HG03558 (cell line): ENCODE data around the gene CIAPIN1.
"Not testable (repeated sequence)": the region's sequence is repeated elsewhere in the genome, so short reads cannot be mapped to it uniquely, and the experiment has no call there.

Experiments used
- ATAC-seq: cut with Tn5 transposase; IDR thresholded peaks from one replicate; pipeline ENCODE4 v1.9.1; 2021; ENCODE audit warnings: moderate number of reproducible peaks; ENCODE audit not compliant: unreplicated experiment; ENCODE audit errors: extremely low read depth

Gene CIAPIN1

DNA sequence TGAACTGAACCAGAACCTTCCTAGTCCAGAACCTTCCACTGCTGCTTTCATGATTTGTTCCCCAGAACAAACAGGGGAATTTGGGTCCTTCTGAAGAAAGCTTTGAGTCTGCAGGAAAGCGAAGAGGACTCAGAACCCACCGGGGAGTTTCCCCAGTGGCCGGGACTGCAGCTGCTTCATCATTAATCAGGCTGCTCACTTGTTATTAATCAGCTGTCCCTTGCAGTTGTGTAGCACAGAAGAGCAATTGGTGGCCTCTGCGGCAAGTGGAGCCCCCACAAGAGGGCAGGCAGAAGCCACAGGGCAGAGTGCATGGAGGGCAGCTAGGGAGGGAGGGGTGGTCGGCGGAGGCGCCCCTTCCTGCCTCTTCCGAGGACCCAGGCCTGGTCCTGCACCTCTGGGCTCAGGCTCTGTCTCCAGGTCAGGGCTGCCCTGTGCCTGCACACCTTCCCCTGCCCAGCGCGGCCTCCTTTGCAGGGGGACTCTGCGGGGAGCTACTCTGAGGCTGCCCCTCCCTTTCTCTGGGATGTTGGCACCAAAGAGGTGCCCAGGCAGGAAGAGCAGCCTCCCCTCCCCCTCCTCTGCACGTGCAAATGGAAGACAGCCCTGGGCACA, 35.7 kb downstream of the CIAPIN1 start:
- ATAC-seq = no peak

DNA sequence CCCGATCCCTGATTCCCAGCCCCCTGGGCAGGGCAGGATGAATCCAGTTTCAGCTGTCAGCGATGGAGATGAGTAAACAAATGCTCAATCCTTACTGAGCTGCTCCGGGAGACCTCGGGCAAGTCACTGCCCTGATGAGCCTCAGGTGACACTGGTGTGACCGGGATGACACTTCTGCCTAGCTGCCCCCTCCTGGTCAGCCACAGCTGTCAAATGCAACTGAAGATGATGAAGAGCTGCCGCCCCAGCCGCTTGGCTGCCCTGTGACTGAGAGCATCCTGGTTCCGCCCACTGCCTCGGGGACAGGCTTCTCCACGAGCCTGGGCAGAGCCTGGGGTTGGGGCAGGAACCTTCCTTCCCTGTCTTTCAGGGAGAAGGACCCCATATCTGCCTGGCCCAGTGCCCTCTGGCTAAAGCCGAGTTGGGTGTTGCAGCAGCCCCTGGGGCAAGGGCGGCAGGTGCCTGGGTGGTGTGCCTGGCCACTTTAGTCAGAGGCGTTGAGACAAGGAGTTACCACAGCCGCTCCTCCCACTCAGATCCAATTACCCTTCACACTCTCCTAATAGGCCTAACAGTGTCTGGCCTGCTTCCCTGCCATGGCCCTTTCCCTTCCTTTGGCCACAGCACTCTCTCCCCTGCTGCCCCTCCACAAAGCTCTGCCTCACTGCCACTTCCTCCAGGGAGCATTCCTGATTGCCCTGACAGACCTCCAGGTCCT, 37.2 kb downstream of the CIAPIN1 start:
- ATAC-seq = no peak

DNA sequence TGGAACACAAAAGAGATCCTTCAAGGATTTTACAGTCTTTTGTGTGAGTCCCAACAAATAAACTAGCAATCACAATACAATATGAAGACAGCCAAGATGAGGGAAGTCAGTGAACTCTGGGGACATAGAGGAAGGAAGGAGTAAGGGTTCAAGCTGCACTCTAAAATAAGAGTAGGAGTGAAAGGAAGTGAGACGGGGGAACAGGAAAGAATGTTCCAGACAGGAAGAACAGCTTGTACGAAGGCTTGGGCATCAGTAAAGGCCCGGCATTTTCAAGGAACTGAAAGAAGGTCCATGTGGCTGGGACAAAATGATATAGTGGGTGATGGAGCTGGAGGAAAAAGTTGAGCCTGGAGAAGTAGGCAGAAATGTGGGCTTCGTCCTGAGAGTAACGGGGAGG, 38.1 kb downstream of the CIAPIN1 start:
- ATAC-seq = no peak

DNA sequence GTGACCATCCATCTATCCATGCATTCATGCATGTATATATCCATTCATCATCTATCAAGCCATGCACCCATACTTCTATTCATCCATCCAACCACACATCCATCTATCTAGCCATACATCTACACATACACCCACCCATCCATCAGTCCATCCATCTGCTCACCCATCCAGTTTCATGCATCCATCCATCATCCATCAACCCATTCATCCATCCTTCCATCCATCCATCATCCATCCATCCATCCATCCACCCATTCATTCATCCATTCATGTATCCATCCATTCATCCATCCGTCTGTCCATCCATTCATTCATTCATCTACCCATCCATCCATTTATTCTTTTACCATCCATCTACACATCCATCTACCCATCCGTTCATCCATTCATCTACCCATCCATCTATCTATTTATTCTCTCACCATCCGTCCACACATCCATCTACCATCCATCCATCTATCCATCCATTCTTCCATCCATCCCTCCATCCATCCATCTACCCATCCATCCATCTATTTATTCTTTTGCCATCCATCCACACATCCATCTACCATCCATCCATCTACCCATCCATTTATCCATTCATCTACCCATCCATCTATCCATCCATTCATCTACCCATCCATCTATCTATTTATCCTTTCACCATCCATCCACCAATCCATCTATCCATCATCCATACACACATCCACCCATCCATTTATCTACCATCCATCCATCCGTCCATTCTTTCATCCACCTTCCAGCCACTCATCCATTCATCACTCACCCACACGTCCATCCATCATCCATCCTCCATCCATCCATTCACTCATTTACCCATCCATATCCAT, 39.4 kb downstream of the CIAPIN1 start:
- ATAC-seq = no peak

DNA sequence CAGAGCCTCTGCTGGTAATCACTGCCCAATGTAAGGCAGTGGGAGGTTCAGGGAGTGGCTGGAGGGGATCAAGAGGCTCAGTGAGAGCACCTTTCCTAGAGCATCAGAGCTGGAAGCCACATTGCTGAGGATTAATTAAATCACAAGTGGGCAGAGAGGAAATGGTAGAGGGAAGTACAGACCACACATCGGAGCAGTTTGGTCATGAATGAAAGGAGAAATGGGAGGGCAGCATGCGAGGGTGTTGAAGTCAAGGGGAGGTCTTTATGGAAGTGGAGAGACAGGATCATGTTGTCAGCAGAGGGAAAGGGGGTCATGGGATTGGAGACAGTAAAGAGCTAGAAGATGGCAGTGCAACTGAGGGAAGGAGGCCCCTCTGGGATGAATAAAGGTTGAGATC, 40.3 kb downstream of the CIAPIN1 start:
- ATAC-seq = no peak

DNA sequence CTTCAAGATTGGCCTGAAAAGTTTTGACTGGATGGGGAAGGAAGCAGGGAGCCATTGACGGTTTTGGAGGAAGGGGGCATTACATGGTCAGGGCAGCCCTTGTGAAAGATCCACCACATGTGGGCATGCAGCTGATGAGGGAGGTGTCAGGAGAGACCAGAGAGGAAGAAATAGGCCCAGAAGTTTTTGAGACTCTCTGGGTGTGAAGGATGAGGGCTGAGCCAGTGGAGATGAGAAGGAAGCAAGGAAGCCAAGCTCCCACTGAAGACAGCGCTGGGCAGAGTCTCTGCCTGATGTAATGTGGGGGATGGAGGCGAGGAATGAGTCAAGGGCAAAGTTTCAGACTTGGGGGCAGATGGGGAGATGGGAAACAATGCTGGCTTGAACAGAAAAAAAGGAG, 42.1 kb downstream of the CIAPIN1 start:
- no peak for ATAC-seq

DNA sequence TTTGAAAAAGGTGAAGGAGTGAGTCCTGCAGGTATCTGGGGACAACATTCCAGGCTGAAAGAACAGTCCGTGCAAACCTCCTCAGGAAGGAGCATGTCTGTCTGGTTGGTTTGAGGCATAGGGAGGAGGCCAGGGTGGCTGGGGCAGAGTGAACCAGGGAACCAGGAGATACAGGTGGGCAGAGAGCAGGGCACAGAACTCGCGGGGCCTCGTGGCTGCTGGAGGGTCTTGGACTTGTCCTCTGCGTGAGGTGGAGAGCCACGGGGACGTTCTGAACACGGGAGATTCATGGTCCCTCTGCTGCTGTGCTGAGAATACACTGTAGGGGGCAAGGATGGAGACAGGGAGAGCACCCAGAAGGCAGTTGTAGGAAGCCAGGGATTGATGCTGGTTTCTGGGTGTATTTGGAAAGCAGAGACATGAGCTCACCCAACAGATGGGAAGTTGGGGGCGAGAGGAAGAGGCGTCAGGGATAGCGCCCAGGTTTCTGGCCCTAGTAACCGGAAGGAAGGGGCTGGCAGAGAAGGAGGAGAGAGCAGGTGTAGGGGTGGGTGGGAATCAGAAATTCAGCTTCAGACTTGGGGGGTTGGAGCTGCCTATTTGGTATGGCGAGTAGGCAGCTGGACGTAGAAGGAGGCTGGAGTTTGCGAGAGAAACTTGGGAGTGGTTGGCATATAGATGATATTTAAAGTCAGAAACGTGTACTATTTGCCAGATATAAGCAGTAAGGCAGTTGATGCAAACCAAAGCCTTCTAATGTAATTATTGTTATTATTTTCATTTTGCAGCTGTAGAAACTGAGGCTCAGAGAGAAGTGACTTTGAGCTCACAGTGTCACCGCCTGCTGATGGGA, 43.0 kb downstream of the CIAPIN1 start, which contains the start of gene CCL17:
Gene CCL17, plus strand, starts transcription at position 803 of the 853 bp plus-strand sequence. CDS start 9,166 bp downstream, outside the sequence.
- no peak for ATAC-seq

DNA sequence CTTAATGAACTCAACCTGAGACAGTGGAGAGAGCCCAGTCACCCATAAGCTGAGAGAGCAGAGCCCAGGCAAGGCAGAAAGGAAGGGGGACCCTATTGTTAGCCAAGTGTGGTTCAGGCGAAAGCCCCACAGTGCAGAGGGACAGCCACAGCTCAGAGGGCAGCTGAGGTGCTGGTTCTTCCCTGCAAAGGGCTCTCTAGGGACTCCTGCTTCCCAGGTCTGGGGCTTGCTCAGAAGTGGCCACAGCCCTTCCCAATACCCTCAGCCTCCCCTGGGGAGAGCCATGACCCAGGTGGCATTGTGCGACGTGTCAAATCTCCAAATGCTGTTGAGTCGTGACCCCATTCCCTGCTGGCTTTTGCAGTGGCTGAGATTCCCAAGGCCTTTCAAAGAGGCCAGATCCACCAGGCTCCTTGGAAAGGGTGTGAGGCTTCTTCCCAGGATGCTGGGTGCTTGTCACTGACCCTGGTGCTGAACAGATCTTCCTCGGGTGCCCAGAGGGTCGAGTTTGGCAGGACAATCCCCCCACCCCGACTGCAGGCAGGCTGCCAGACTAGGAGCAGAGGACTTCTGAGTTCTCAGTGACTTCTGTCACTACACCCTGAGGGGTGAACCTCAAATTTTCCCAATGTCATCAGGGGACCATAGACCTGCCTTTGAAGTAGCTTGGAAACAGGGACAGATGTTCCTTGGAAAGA, 45.1 kb downstream of the CIAPIN1 start:
- no peak for ATAC-seq

DNA sequence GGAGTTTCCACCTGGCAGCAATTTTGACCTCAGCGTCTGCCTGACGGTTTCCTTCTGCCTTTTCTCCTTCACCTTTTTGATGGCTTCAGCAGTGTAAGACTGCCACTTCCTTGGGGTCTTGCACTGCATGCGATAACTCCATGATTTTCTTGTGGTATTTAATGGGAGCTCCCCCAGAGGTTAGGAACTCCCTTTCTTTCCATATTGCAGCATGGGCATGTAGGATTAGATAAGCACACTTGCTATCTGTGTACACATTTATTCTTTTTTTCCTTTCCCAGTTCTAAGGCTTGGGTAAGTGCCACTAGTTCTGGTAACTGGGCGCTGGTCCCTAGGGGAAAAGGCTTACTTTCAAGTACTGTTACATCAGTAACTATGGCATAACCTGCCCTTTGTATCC, 49.7 kb downstream of the CIAPIN1 start:
- ATAC-seq = not testable (repeated sequence)

DNA sequence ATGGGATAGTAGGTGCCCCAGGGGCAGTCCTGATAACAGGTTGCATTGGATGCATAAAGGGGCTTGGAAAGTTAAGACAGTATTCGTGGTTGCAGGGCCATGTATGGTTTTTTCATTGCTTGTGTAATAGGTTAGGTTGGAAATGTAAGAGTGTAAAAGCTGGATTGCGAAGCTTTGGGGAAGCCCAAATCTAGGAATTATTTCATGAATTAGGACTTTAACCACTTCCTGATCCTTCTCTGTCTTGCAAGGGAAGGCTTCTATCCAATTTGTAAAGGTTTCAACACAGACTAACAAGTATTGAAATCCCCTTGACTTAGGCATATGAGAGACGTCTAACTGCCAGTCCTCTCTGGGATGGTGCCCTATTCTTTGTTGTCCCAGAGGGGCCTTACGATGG, 50.4 kb downstream of the CIAPIN1 start:
- ATAC-seq = no peak

DNA sequence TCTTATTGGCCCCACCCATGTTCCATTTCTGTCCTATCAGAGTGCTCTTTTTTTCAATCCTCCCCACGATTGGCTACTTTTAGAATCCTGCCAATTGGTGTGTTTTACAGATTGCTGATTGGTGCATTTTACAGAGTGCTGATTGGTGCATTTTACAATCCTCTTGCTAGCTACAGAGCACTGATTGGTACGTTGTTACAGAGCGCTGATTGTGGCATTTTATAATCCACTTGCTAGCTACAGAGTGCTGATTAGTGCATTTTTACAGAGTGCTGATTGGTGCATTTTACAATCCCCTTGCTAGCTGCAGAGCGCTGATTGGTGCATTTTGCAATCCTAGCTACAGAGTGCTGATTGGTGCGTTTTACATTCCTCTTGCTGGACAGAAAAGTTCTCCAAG, 52.2 kb downstream of the CIAPIN1 start:
- no peak for ATAC-seq

DNA sequence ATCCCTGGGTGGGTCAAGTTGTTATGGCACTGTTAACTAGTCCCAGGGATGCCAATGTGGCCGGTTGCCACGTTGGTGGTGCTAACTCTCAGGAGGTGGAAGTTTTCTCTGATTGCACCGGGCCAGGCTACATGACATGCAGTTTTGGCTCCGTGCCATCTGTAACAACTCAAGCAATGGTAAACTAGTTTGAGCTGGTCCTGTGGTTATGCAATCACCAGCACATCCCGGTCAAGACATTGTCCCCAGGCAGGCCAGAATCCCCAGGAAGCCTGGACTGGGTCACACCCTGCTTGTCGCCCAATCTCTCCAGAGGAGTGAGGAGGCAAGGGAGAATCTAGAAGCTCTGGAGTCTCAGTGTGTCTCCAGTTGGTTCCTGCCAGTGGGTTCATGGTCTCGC, 52.7 kb downstream of the CIAPIN1 start:
- no peak for ATAC-seq

DNA sequence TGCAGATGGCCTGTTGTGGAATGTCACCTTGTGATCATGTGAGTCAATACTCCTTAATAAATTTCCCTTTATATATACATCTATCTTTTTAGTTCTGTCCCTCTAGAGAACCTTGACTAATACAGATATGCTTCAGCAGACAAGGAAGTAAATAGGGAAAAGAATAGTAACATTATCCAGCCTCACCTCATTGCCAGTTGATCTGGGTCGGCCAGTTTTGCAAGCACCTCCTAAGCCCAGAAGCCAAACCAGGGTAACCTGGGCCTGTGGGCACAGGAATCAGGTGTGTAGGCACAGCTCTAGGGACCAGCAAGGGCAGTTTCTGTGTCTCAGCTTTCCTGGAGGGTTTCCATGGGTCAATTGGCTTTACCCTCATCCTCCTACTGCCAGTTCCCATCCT, 54.5 kb downstream of the CIAPIN1 start:
- ATAC-seq = no peak

DNA sequence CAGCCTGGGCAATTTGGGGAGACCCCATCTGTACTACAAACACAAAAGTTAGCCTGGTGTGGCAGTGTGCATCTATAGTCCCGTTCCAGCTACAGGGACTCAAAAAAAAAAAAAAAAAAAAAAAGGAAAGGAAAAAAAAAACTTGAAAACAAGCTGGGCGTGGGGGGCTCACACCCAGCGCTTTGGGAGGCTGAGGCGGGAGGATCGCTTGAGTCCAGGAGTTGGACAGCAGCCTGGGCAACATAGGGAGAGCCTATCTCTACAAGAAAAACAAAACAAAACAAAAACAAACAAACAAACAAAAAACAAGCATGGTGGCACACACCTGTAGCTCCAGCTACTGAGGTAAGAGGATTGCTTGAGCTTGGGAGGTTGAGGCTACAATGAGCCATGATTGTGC, 55.5 kb downstream of the CIAPIN1 start:
- ATAC-seq = no peak

DNA sequence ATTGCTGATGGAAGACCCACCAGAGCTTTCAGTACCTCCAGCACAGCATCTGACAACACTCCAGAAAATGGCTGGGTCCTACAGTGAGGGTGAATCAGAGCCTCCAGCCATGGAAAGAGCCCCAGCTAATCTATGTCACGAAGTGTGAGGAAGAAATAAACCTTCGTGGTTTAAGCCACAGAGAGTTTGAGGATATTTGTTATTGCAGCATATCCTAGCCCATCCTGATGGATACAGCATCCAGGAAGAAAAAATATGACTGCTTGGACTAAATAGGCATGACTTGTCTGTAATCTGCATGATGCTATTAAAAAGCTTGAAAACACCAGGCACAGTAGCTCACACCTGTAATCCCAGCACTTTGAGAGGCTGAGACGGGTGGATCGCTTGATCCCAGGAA, 55.9 kb downstream of the CIAPIN1 start:
- no peak for ATAC-seq

DNA sequence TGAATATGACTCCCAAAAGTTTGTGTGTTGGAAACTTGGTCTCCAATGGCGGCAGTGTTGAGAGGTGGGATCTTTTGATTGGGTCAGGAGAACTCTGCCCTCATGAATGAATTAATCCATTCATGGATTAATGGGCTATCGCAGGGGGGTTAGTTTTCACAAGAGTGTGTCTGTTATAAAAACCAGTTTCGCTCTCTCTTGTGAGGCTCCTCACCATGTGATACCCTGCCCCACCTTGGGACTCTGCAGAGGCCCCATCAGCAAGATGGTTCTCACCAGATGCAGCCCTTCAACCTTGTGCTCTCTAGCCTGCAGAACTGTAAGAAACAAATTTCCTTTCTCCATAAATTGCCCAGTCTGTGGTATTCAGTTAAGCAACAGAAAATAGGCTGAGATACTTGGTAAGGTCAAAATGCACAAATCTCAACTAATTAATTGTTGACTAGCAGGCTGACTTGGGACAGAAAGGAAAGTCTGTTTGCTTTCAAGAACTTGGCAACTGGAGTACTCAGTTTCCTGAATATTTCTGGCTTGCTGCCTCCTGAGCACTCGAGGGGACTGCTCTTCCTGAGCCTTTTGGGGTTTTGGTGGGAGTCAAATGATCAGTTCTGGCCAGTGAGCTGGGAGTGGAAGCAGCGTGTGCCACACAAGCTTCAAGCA, 56.4 kb downstream of the CIAPIN1 start:
- ATAC-seq = no peak

DNA sequence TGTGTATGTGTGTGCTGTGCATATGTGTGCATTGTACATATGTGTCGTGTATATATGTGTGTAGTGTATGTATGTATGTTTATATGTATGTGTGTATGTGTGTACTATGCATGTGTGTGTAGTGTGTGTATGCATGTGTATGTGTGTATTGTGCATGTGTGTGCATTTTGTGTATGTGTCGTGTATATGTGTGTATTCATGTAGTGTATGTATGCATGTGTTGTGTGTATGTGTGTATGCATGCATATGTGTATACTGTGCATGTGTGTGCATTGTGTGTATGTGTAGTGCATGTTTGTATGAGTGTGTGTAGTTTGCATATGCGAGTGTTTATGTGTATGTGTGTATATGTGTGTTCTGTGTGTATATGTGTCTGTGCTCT, 58.1 kb downstream of the CIAPIN1 start:
- no peak for ATAC-seq

DNA sequence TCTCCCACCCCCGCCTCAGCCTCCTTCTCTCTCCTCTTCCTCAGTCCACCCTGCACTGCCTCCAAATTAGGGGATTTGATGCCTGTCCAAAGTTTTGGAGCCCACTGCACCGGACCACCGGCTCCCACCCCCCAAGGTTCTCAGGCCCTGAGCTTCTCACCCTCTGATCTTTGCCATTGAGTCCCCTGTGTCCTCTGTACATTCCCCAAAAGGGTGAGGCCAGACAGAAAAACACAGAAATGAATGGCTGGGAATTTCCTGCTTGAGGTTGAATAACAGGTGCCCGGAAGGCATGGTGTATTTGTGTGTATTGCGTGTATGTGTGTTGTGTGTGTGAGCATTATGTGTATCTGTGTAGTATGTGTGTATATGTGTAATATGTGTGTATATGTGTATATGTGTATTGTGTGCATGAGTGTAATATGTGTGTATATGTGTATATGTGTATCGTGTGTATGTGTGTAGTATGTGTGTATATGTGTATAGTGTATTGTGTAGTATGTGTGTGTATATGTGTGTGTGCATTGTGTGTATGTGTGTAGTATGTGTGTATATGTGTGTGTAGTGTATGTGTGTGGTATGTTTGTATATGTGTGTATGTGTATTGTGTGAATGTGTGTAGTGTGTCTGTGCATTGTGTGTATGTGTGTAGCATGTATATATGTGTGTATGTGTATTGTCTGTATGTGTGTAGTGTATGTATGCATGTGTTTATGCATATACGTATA, 58.7 kb downstream of the CIAPIN1 start:
- no peak for ATAC-seq
